Right lung (tissue), 5 donors: ENCODE data around the gene TESK1. TPM values are rescaled to one million over a fixed set of nuclear protein-coding genes. Genes with fewer than 3 reads are reported as not detected.
"Not testable (repeated sequence)": the region's sequence is repeated elsewhere in the genome, so short reads cannot be mapped to it uniquely, and the experiment has no call there.

Experiments used
- DNase-seq, 2 donors: peaks; one replicate each; pipeline ENCODE4 v3.0.0-alpha.2; 2013
- polyA plus RNA-seq, 5 donors: library from polyadenylated mRNA; unstranded; fragments of 120-200 nt; gene quantifications; one replicate each; pipeline versions ENCODE4 v1.2.1 to v1.2.3, GENCODE V29; 2013; ENCODE audit warnings: inconsistent platforms in 1 of 5, low replicate concordance in 1 of 5; ENCODE audit not compliant: insufficient read length in 5 of 5, insufficient read depth in 1 of 5

Gene TESK1
- polyA plus RNA-seq, 5 donors = 26.0 to 48.7 (median 41.7) TPM

- not testable (repeated sequence) for DNase-seq
Observed at GRCh38 chr9:35612066-35612465, 7.0 kb downstream of the TESK1 start.

GRCh38 chr9:35612843-35613242, 7.8 kb downstream of the TESK1 start:
- DNase-seq = no peak

GRCh38 chr9:35615981-35616680, 11.1 kb downstream of the TESK1 start:
- no peak for DNase-seq

- DNase-seq = peak; percentile 32 to 33
Observed at GRCh38 chr9:35616681-35617459, 11.8 kb downstream of the TESK1 start.

GRCh38 chr9:35617548-35617947, 12.5 kb downstream of the TESK1 start:
- no peak for DNase-seq

GRCh38 chr9:35618325-35618727, 13.3 kb downstream of the TESK1 start, which contains the start of gene CD72:
CD72 (minus strand) TSS chr9:35618413; CDS start chr9:35618303, 110 bp downstream.
- no peak for DNase-seq

- no peak for DNase-seq
Observed at GRCh38 chr9:35618854-35619799, 14.1 kb downstream of the TESK1 start.

- DNase-seq = no peak
Observed at GRCh38 chr9:35619800-35620158, 14.7 kb downstream of the TESK1 start.

GRCh38 chr9:35627575-35627974, 22.5 kb downstream of the TESK1 start:
- DNase-seq = no peak

GRCh38 chr9:35628389-35628991, 23.4 kb downstream of the TESK1 start:
- no peak for DNase-seq

GRCh38 chr9:35629597-35629996, 24.5 kb downstream of the TESK1 start:
- no peak for DNase-seq

- no peak for DNase-seq
Observed at GRCh38 chr9:35635730-35636129, 30.7 kb downstream of the TESK1 start.

GRCh38 chr9:35636135-35636876, 31.2 kb downstream of the TESK1 start:
- DNase-seq = no peak

- DNase-seq = not testable (repeated sequence)
Observed at GRCh38 chr9:35636877-35637246, 31.8 kb downstream of the TESK1 start.

- not testable (repeated sequence) for DNase-seq
Observed at GRCh38 chr9:35637427-35637955, 32.4 kb downstream of the TESK1 start.

- DNase-seq = not testable (repeated sequence)
Observed at GRCh38 chr9:35638751-35639150, 33.7 kb downstream of the TESK1 start.

- not testable (repeated sequence) for DNase-seq
Observed at GRCh38 chr9:35639225-35639624, 34.2 kb downstream of the TESK1 start.

GRCh38 chr9:35639631-35640030, 34.6 kb downstream of the TESK1 start:
- no peak for DNase-seq

GRCh38 chr9:35640431-35640830, 35.4 kb downstream of the TESK1 start:
- not testable (repeated sequence) for DNase-seq

- not testable (repeated sequence) for DNase-seq
Observed at GRCh38 chr9:35641478-35641877, 36.4 kb downstream of the TESK1 start.

- no peak for DNase-seq
Observed at GRCh38 chr9:35643046-35643445, 38.0 kb downstream of the TESK1 start.
